HepG2 (cell line): ENCODE results near the gene TMX2. TPM values are rescaled to one million over a fixed set of nuclear protein-coding genes. Genes with fewer than 3 reads are reported as not detected.

Experiments used
- ARID4A ChIP-seq: sonication (generic); formaldehyde crosslinking; IDR thresholded peaks from 2 replicates; pipeline ENCODE4 v1.5.0; 2020; ENCODE audit warnings: mild to moderate bottlenecking, missing genetic modification reagents, borderline replicate concordance
- ATF5 ChIP-seq: sonication (generic); formaldehyde crosslinking; IDR thresholded peaks from 2 replicates; pipeline ENCODE4 v1.4.0; 2020; ENCODE audit warnings: mild to moderate bottlenecking, low read depth, missing genetic modification reagents
- GTF2F1 ChIP-seq: fragments of 150-350 bp; IDR thresholded peaks from 2 replicates; pipeline ENCODE4 v1.6.1; 2014; ENCODE audit warnings: low read length
- HDAC6 ChIP-seq: fragments of 200-600 bp; sonication (generic); IDR thresholded peaks from 2 replicates; pipeline ENCODE4 v1.7.0; 2017; ENCODE audit warnings: mild to moderate bottlenecking, antibody characterized with exemption, low read length, low read depth
- HMG20A ChIP-seq: IDR thresholded peaks from 2 replicates; pipeline ENCODE4 v1.6.1; 2016; ENCODE audit warnings: borderline replicate concordance
- KDM3A ChIP-seq: IDR thresholded peaks from 2 replicates; pipeline ENCODE4 v1.6.1; 2018; ENCODE audit warnings: low read depth, missing compliant biosample characterization
- MAZ ChIP-seq, 2 experiments: sonication (generic) in 1 of 2; formaldehyde crosslinking in 1 of 2; IDR thresholded peaks; 2 replicates each; pipeline versions ENCODE4 v1.5.0 to v1.6.1; 2012 to 2020; ENCODE audit warnings: low read depth in 2 of 2, mild to moderate bottlenecking in 2 of 2, borderline replicate concordance in 1 of 2, improper control_type of control experiment in 1 of 2, low read length in 1 of 2, missing genetic modification reagents in 1 of 2, moderate library complexity in 1 of 2
- MLX ChIP-seq: IDR thresholded peaks from 2 replicates; pipeline ENCODE4 v1.6.1; 2016
- MTA1 ChIP-seq: sonication (generic); formaldehyde crosslinking; IDR thresholded peaks from 2 replicates; pipeline ENCODE4 v1.4.0; 2020; ENCODE audit warnings: missing genetic modification reagents, mild to moderate bottlenecking, borderline replicate concordance
- PBX2 ChIP-seq: IDR thresholded peaks from 2 replicates; pipeline ENCODE4 v1.6.1; 2016; ENCODE audit warnings: control low read depth
- TRAFD1 ChIP-seq: sonication (generic); formaldehyde crosslinking; IDR thresholded peaks from 2 replicates; pipeline ENCODE4 v1.5.1; 2020; ENCODE audit warnings: missing genetic modification reagents, mild to moderate bottlenecking, borderline replicate concordance
- XBP1 ChIP-seq: sonication (generic); formaldehyde crosslinking; IDR thresholded peaks from 2 replicates; pipeline ENCODE4 v1.5.0; 2020; ENCODE audit warnings: missing genetic modification reagents
- ZBTB2 ChIP-seq: sonication (generic); formaldehyde crosslinking; IDR thresholded peaks from 2 replicates; pipeline ENCODE4 v1.8.0; 2022; ENCODE audit warnings: low read depth, missing genetic modification reagents
- ZFP36L2 ChIP-seq: sonication (generic); formaldehyde crosslinking; IDR thresholded peaks from 2 replicates; pipeline ENCODE4 v1.4.0; 2020; ENCODE audit warnings: missing genetic modification reagents
- ZNF44 ChIP-seq: sonication (generic); formaldehyde crosslinking; IDR thresholded peaks from 2 replicates; pipeline ENCODE4 v1.5.1; 2020; ENCODE audit warnings: mild to moderate bottlenecking, missing genetic modification reagents
- ZNF556 ChIP-seq: sonication (generic); formaldehyde crosslinking; IDR thresholded peaks from 2 replicates; pipeline ENCODE4 v1.4.0; 2020; ENCODE audit warnings: mild to moderate bottlenecking, missing genetic modification reagents, borderline replicate concordance
- ZNF784 ChIP-seq: sonication (generic); formaldehyde crosslinking; IDR thresholded peaks from 2 replicates; pipeline ENCODE4 v1.5.1; 2020; ENCODE audit warnings: missing genetic modification reagents, mild to moderate bottlenecking, borderline replicate concordance
- polyA plus RNA-seq, 8 experiments: library from polyadenylated mRNA; depleted of rRNA in 3 of 8; stranded (reverse) in 7 of 8; unstranded in 1 of 8; fragments of >200 nt; fragmentation: Illumina TruSeq in 4 of 8; extraction: Trizol in 4 of 8; gene quantifications; 2 replicates each; pipeline versions ENCODE4 v1.2.1 to v1.2.3, GENCODE V29; 2011 to 2016; ENCODE audit warnings: low read depth in 4 of 8, missing spikeins in 1 of 8, mixed read lengths in 1 of 8; ENCODE audit not compliant: insufficient read depth in 1 of 8
- total RNA-seq, 5 experiments: library from RNA; depleted of rRNA; stranded (reverse); fragments of >200 nt; fragmentation: Illumina TruSeq; extraction: Trizol; gene quantifications; 2 replicates each; pipeline ENCODE4 v1.2.3, GENCODE V29; 2016; ENCODE audit warnings: low read depth in 1 of 5

TMX2 gene
- total and polyA plus RNA-seq, 2 of the 13 experiments (the other 11 are each of a cell fraction or from before 2014, with no cell fraction given) = 84.5 to 129 TPM

GRCh38 chr11:57778318-57779037 is 66.1 kb downstream of the TMX2 start (continued):
- TF ChIP-seq ATF5 (CRISPR knock-in tag) (no peak), ZNF784 (CRISPR knock-in tag) (0 out of 2 replicates have a peak, but pooled peaks have one; percentile 11), PBX2 (CRISPR knock-in tag) (no peak), ZNF556 (0 out of 2 replicates have a peak, but pooled peaks have one; percentile 39), HDAC6 (no peak), MTA1 (CRISPR knock-in tag) (0 out of 2 replicates have a peak, but pooled peaks have one; percentile 41), ZBTB2 (CRISPR knock-in tag) (no peak), ZFP36L2 (CRISPR knock-in tag) (no peak), ARID4A (CRISPR knock-in tag) (peak; percentile 51; the same call in 1 of the 2 replicates), MAZ (IDR thresholded peaks at IDR 0.05; ENCODE audit: borderline replicate concordance, low read depth, low read length) (peak; percentile 19; the same call in 1 of the 2 replicates), MAZ (CRISPR knock-in tag; IDR thresholded peaks at IDR 0.05; ENCODE audit: low read depth) (peak; percentile 32; the same call in 1 of the 2 replicates), KDM3A (CRISPR knock-in tag) (no peak), HMG20A (CRISPR knock-in tag) (peak; percentile 80; the same call in 1 of the 2 replicates), XBP1 (no peak), ZNF44 (no peak), MLX (CRISPR knock-in tag) (no peak; the same call in 1 of the 2 replicates), TRAFD1 (CRISPR knock-in tag) (no peak), GTF2F1 (no peak)
